Activated CD4-positive, alpha-beta T cell treated with anti-CD3 and anti-CD28 coated beads, Interleukin-10, Interleukin-2, amounts not matched to agents 100 ng/mL and 50 ng/mL, durations not matched to agents 16 hours and 8 hours (primary cell): ENCODE data around the gene KRTAP10-8.
A peak's percentile ranks its signal among the peaks of the same experiment; 100 is the strongest.
"Not testable (repeated sequence)": the region's sequence is repeated elsewhere in the genome, so short reads cannot be mapped to it uniquely, and the experiment has no call there.

Source experiments
- DNase-seq: peaks from one replicate; pipeline ENCODE4 v3.0.0-alpha.2; 2020

The KRTAP10-8 gene

GRCh38 chr21:44618909-44619308 is 7.0 kb downstream of the KRTAP10-8 start:
- DNase-seq: peak; percentile 57

GRCh38 chr21:44619886-44620285 is 8.0 kb downstream of the KRTAP10-8 start:
- DNase-seq: no peak

- no peak for DNase-seq
These were observed 11.7 kb downstream of the KRTAP10-8 start for GRCh38 chr21:44623575-44623974.

GRCh38 chr21:44625756-44626155 is 13.9 kb downstream of the KRTAP10-8 start:
- DNase-seq: no peak

- no peak for DNase-seq
These were observed 14.4 kb downstream of the KRTAP10-8 start for GRCh38 chr21:44626262-44626661.

GRCh38 chr21:44626673-44627143 is 14.8 kb downstream of the KRTAP10-8 start, which contains the start of gene KRTAP10-9:
KRTAP10-9 (plus strand) TSS chr21:44627093; CDS start chr21:44627172, 79 bp downstream.
- DNase-seq: no peak

GRCh38 chr21:44627181-44627822 is 15.4 kb downstream of the KRTAP10-8 start:
- DNase-seq: not testable (repeated sequence)

GRCh38 chr21:44627831-44628233 is 16.0 kb downstream of the KRTAP10-8 start:
- not testable (repeated sequence) for DNase-seq

GRCh38 chr21:44628707-44629391 is 17.0 kb downstream of the KRTAP10-8 start:
- DNase-seq: no peak

- DNase-seq: no peak
These were observed 18.6 kb downstream of the KRTAP10-8 start for GRCh38 chr21:44630440-44630839.

GRCh38 chr21:44632067-44632466 is 20.2 kb downstream of the KRTAP10-8 start:
- no peak for DNase-seq

- no peak for DNase-seq
These were observed 24.5 kb downstream of the KRTAP10-8 start for GRCh38 chr21:44636209-44637017.

- DNase-seq: no peak
These were observed 25.4 kb downstream of the KRTAP10-8 start, which contains the start of gene KRTAP10-10 for GRCh38 chr21:44637018-44637850. KRTAP10-10 (plus strand) TSS chr21:44637356; CDS start chr21:44637418, 62 bp downstream.

GRCh38 chr21:44637851-44638348 is 26.0 kb downstream of the KRTAP10-8 start:
- not testable (repeated sequence) for DNase-seq

GRCh38 chr21:44638506-44639330 is 26.8 kb downstream of the KRTAP10-8 start:
- not testable (repeated sequence) for DNase-seq

- DNase-seq: no peak
These were observed 27.4 kb downstream of the KRTAP10-8 start for GRCh38 chr21:44639331-44639655.

- DNase-seq: no peak
These were observed 28.9 kb downstream of the KRTAP10-8 start for GRCh38 chr21:44640761-44641160.

GRCh38 chr21:44643741-44644310 is 31.9 kb downstream of the KRTAP10-8 start:
- no peak for DNase-seq

GRCh38 chr21:44644878-44645277 is 33.0 kb downstream of the KRTAP10-8 start:
- no peak for DNase-seq

- DNase-seq: not testable (repeated sequence)
These were observed 34.7 kb downstream of the KRTAP10-8 start, which contains the start of gene KRTAP10-11 for GRCh38 chr21:44646366-44647221. KRTAP10-11 (plus strand) TSS chr21:44646414; CDS start chr21:44646459, 45 bp downstream.
